Activated CD4-positive, alpha-beta T cell treated with anti-CD3 and anti-CD28 coated beads for 1 hour (primary cell): ENCODE data around the gene ARHGAP36.

Source experiments
- DNase-seq: peaks from one replicate; pipeline ENCODE4 v3.0.0-alpha.2; 2020

The ARHGAP36 gene

DNA sequence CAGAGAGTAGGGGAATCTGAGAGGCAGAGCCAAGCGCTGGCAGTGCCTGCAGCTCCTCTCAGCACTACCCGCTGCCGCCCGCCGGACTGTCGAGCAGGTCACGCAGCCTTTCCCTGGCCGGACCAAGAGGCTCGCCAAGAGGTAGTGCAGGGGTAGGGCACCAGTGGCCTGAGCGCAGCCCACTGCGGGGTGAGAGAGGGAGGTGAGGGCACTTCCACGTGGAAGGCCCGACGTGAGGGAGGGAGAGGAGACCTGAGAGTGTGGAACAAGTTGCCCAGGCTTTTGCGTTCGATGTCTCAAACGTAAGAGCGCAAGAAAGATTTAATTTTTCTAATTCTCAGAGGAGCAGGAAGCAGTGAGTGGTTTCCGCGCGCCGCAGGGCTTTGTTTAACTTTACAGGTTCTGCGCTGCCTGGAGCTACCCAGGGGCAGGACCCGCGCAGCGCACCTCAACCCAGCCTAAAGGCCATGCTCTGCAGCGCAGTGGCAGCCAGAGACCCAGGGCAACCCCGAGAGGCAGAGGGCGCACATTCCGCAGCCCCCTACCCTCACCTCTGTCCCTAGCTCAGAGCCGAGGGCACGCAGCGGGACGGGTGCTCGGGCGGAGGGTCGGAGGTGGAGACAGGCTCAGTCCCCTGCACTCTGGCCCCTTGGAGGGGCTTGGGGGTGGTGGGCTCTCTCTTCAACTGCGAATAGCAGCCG is 14.9 kb downstream of the ARHGAP36 start:
- no peak for DNase-seq

DNA sequence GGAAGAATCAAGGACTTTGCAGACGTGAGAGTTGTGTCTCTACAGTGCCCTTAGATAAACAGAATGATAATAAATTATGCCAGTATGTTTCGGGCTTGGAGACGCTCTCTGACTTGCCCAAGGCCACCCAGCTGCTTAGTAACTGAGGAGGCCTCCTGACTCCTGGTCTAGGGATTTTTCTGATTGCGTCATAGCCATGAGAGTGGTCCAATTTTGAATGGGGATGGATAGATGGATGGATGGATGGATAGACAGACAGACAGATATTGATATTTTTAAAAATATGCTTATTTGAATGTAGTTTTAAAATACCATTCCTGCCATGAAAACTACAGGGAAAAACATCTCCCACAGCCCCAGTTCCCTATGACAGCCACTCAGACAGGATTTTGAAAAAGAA is 15.5 kb downstream of the ARHGAP36 start:
- DNase-seq: no peak

DNA sequence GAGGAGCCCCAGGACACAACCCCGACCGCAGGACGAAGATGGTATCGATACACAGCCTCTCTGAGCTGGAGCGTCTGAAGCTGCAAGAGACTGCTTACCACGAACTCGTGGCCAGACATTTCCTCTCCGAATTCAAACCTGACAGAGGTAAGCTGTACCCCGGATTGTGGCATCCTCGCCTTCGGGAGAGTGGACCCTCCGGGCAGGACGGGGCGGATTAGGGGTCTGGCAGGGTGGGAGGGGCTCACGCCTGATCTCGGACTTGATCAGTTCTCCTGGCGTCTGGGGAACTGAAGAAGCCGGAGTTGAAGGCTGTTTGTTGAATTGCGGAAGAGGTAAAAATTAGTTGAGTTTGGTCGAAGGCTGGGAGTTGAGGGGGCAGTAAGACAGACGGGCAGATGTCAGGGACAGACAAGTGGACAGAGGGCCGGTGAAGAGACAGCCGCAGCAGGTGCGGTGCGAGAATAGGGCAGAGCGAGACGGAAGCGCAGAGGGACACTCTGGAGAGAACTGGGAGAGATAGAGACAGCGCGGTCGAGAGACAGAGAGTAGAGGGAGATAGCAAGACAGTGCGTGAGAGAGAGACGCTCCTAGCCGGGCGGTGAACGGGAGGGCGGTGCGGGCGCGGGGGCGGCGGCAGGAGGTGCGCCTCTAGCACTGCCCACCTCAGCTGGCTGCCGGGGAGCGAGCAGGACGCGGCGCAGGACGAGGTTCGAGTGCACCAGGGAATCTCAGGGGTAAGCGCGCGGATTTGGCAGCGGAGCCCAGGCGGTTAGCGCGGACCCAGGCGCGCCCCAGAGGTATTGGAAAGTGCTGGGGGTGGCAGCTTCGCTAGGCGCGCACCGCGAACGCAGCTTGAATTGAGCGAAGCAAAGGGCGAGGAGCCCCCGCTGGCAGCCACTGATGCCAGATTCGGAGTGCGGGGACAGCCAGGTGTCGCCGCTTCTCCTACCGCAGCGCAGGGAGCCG is 23.9 kb downstream of the ARHGAP36 start:
- DNase-seq: no peak

DNA sequence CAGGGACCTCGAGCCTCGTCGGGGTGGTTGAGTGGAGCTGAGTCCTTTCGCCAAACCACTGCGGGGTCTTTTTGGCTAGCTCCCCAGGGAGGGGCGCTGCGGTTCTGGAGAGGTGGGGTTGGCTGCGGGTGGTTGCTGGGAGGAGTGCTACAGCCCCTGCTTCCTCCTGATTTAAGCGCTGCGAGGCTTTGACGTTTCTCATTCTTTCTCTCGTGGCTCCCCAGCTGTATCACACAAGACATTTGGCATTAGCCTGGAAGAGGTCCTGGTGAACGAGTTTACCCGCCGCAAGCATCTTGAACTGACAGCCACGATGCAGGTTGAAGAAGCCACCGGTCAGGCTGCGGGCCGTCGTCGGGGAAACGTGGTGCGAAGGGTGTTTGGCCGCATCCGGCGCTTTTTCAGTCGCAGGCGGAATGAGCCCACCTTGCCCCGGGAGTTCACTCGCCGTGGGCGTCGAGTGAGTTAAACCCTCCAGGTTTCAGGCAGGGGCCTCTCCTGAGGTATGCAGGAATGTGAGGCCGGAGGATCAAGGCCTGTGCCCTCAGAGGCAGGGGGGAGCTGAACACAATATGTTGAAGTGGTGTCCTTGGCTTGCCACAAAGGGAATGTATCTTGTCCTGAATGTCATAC is 25.5 kb downstream of the ARHGAP36 start:
- DNase-seq: no peak

DNA sequence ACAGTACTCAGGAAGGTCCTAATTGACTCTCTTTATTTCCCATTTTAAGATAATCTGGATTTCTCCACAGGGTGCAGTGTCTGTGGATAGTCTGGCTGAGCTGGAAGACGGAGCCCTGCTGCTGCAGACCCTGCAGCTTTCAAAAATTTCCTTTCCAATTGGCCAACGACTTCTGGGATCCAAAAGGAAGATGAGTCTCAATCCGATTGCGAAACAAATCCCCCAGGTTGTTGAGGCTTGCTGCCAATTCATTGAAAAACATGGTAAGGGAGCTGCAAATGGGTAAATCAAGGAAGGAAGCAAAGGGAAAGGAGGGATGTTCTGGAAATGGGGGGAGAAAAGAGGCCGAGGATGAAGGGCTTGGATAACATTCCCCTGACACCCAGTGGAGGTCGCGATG is 26.0 kb downstream of the ARHGAP36 start:
- DNase-seq: no peak

DNA sequence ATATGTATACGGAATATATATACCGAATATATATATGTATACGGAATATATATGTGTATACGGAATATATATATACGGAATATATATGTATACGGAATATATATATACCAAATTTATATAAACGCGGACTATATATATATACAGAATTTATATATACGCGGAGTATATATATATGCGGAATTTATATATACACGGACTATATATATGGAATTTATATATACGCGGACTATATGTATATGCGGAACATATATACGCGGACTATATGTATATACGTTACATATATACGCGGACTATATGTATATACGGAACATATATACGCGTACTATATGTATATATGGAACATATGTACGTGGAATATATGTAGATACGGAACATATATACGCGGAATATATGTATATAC is 78.6 kb downstream of the ARHGAP36 start:
- DNase-seq: no peak

DNA sequence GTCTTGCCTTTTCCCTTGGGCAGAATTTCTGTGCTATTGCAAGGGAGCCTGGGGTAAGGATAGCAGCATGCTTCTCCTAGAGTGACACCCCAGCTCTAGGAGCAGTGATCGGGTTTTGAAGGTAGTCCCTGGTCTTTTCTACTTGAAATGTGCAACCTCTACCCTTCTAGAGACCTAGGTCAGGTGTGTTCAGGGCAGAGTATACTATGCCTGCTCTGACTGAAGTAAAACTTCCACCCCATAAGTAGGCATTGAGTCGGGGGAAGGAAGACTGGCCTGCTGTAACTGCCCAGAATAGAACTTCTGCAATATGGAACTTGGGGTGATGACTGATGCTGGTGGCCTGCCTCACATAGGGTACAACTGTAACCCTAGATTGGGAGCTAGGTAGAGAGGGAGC is 80.9 kb downstream of the ARHGAP36 start:
- DNase-seq: no peak
